Measurements from ENCODE around the gene MEGF10. TPM values are rescaled to one million over a fixed set of nuclear protein-coding genes. Genes with fewer than 3 reads are reported as not detected.
A peak's percentile ranks its signal among the peaks of the same experiment; 100 is the strongest.

Gene MEGF10
- total and polyA plus RNA-seq, 2 of the 8 experiments (the other 6 are each of a cell fraction or from before 2014, with no cell fraction given), result 38.2 to 53.1 TPM

DNA sequence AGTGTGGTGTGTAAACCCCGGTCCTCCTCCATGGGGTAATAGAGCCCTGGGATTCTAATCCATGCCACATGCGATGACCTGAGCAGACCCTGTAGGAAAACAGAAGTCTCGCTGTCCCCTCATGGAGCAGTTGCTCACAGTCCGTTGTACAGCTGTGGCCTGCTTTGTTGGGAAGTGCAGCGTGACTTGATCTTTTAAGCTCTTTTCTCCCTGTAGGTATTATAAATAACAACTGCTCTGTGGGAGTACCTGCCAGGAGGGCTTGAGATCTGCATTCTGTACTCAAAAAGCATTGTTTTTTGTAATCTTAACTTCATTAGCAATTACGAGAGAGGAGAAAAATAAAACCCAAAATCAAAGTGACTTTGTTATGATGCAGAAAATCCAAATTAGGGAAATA is 17.3 kb downstream of the MEGF10 start (continued):
- peak; percentile 82 for TF ChIP-seq CHD7 (IDR thresholded peaks at IDR 0.05; ENCODE audit: insufficient replicate concordance, low read length)
- peak in 1 of 2 experiments; percentile 38; a peak in 1 of 3 replicates for TF ChIP-seq POLR2A (IDR thresholded peaks at IDR 0.05; ENCODE audit: control extremely low read depth in 1 of 2, low read depth in 2 of 2, low read length in 2 of 2)
- TF ChIP-seq SP1 (IDR thresholded peaks at IDR 0.05; ENCODE audit: low read depth, low read length), result 0 out of 2 replicates have a peak, but pooled peaks have one; percentile 17
- TF ChIP-seq TCF12 (IDR thresholded peaks at IDR 0.05; ENCODE audit: low read depth, low read length), result peak; percentile 85; the same call in 1 of the 2 replicates
- TF ChIP-seq NANOG (IDR thresholded peaks at IDR 0.05; ENCODE audit: insufficient read depth, low read depth, low read length, poor library complexity, severe bottlenecking), result peak; percentile 88
- no peak for TF ChIP-seq MAFK (IDR thresholded peaks at IDR 0.05; ENCODE audit: low read depth, low read length)
- no peak for TF ChIP-seq YY1 (IDR thresholded peaks at IDR 0.05; ENCODE audit: low read depth, low read length)
- TF ChIP-seq HDAC2 (IDR thresholded peaks at IDR 0.05; ENCODE audit: borderline replicate concordance in 1 of 2, low read depth in 2 of 2, low read length in 2 of 2), result peak in 1 of 2 experiments; percentile 64; a peak in 1 of 4 replicates
- TF ChIP-seq, protein P1, sequence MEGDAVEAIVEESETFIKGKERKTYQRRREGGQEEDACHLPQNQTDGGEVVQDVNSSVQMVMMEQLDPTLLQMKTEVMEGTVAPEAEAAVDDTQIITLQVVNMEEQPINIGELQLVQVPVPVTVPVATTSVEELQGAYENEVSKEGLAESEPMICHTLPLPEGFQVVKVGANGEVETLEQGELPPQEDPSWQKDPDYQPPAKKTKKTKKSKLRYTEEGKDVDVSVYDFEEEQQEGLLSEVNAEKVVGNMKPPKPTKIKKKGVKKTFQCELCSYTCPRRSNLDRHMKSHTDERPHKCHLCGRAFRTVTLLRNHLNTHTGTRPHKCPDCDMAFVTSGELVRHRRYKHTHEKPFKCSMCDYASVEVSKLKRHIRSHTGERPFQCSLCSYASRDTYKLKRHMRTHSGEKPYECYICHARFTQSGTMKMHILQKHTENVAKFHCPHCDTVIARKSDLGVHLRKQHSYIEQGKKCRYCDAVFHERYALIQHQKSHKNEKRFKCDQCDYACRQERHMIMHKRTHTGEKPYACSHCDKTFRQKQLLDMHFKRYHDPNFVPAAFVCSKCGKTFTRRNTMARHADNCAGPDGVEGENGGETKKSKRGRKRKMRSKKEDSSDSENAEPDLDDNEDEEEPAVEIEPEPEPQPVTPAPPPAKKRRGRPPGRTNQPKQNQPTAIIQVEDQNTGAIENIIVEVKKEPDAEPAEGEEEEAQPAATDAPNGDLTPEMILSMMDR (IDR thresholded peaks at IDR 0.05; ENCODE audit: control extremely low read depth in 1 of 3, insufficient read depth in 1 of 3, low read depth in 1 of 3, low read length in 3 of 3), result no peak

Measured in H1 (cell line).